Activated naive CD4-positive, alpha-beta T cell treated with anti-CD3 and anti-CD28 coated beads, Interleukin-2, amount 50 U/mL, for 72 hours (primary cell): ENCODE data around the gene RPS18. TPM values are rescaled to one million over a fixed set of nuclear protein-coding genes. Genes with fewer than 3 reads are reported as not detected.
A peak's percentile ranks its signal among the peaks of the same experiment; 100 is the strongest.
"Not testable (repeated sequence)": the region's sequence is repeated elsewhere in the genome, so short reads cannot be mapped to it uniquely, and the experiment has no call there.

Source experiments
- ATAC-seq, 2 donors: fragments of 150-1000 bp; cut with Tn5 transposase; 2 replicates each; pipeline ENCODE4 v1.10.0; 2021; ENCODE audit warnings: mild to moderate bottlenecking in 2 of 2, moderate library complexity in 2 of 2
- DNase-seq, 2 donors: peaks; one replicate each; pipeline ENCODE4 v3.0.0; 2021 to 2022; ENCODE audit warnings: low spot score in 2 of 2
- H3K27ac Mint-ChIP-seq, 2 donors: one replicate each; pipeline ENCODE4 v1.8.0; 2022; ENCODE audit warnings: mild to moderate bottlenecking in 2 of 2, mixed read lengths in 2 of 2
- H3K36me3 Mint-ChIP-seq, 2 donors: one replicate each; pipeline ENCODE4 v1.8.0; 2022; ENCODE audit warnings: mixed read lengths in 2 of 2
- H3K9me3 Mint-ChIP-seq, 2 donors: one replicate each; pipeline ENCODE4 v1.8.0; 2022; ENCODE audit warnings: mixed read lengths in 2 of 2
- total RNA-seq, 2 donors: library from RNA; stranded (reverse); gene quantifications; one replicate each; pipeline ENCODE4 v1.2.3, GENCODE V29; 2022

The RPS18 gene
- 1,000 to 10,000 TPM; 3,809 to 4,545 TPM for total RNA-seq

GRCh38 chr6:33271468-33272274 lies at the start of gene RPS18, which contains the start of gene VPS52:
Gene RPS18, plus strand, starts transcription at chr6:33272075. Its CDS starts 45 bp downstream, at chr6:33272120.
Gene VPS52, minus strand, starts transcription at chr6:33271876. Its CDS starts 201 bp downstream, at chr6:33271675.
- Mint-ChIP-seq H3K27ac (peak within 1 kb of the TSS; percentile 98 to 99), H3K9me3 (no peaks in the 10 kb centered on the region), H3K36me3 (peaks cover 63 to 71% of the 10 kb centered on the region in 2 donors)
- ATAC-seq (peak; percentile 93 to 95), DNase-seq (peak; percentile 88 to 90)

GRCh38 chr6:33226503-33227120 lies 45.3 kb upstream of the RPS18 start:
- H3K36me3 Mint-ChIP-seq, H3K9me3 Mint-ChIP-seq, DNase-seq, H3K27ac Mint-ChIP-seq, ATAC-seq: not testable (repeated sequence)

GRCh38 chr6:33235221-33235634 lies 36.6 kb upstream of the RPS18 start:
- peak overlapping the region in 1 of 2 donors; percentile 6 for H3K27ac Mint-ChIP-seq
- ATAC-seq (no peak), DNase-seq (no peak)
- H3K36me3 Mint-ChIP-seq, result no peaks in the 10 kb centered on the region
- H3K9me3 Mint-ChIP-seq, result no peaks in the 10 kb centered on the region

GRCh38 chr6:33236328-33236727 lies 35.5 kb upstream of the RPS18 start:
- H3K27ac Mint-ChIP-seq, result no peak overlapping the region
- ATAC-seq (no peak), DNase-seq (no peak)
- no peaks in the 10 kb centered on the region for H3K36me3 Mint-ChIP-seq
- no peaks in the 10 kb centered on the region for H3K9me3 Mint-ChIP-seq

- ATAC-seq (no peak), DNase-seq (no peak)
- Mint-ChIP-seq H3K27ac (no peak overlapping the region), H3K9me3 (no peaks in the 10 kb centered on the region), H3K36me3 (no peaks in the 10 kb centered on the region)
Observed at GRCh38 chr6:33236852-33237251, 35.0 kb upstream of the RPS18 start.

GRCh38 chr6:33237741-33238140 lies 34.1 kb upstream of the RPS18 start:
- DNase-seq, result no peak
- Mint-ChIP-seq H3K36me3 (no peaks in the 10 kb centered on the region), H3K27ac (no peak overlapping the region), H3K9me3 (no peaks in the 10 kb centered on the region)
- no peak for ATAC-seq

GRCh38 chr6:33241968-33242367 lies 29.9 kb upstream of the RPS18 start:
- DNase-seq (no peak), ATAC-seq (peak; percentile 94 to 97)
- no peaks in the 10 kb centered on the region for H3K9me3 Mint-ChIP-seq
- peak overlapping the region in 1 of 2 donors; percentile 56 for H3K27ac Mint-ChIP-seq
- no peaks in the 10 kb centered on the region for H3K36me3 Mint-ChIP-seq

GRCh38 chr6:33243476-33243875 lies 28.4 kb upstream of the RPS18 start:
- Mint-ChIP-seq H3K9me3 (no peaks in the 10 kb centered on the region), H3K36me3 (no peaks in the 10 kb centered on the region), H3K27ac (no peak overlapping the region)
- ATAC-seq (no peak), DNase-seq (no peak)

DNA sequence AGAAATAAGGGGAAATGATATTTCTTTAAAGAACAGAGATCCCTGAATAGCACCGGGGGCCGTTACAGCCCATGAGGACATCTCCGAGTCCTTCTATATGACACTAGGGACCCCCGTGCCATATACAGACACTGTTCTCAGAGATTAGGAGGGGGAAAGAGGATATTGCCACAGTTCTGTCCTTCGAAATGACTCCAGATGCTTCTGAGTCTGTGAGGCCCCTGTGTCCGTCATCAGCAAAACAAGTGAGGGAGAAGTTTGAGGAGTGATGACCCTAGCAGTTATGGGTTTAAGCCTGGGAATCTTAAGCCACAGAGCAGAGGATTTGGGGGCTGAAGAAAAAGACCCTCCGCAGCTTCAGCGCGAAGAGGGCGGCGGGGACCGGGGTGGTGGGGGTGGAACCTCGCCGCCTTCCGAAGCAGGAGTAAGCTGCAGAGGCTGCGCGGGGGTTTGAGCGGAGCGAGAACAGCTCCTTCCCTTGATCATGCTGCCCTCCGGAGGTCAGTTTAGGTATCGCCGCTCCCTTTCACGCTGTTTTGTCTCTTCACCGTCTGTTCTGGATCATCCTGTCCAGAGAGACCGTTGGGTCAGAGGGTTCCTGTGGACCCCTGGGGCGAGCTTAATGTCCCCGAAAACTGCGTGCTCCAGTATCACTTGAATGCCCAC lies 23.8 kb upstream of the RPS18 start:
- Mint-ChIP-seq H3K9me3 (no peaks in the 10 kb centered on the region), H3K27ac (peak overlapping the region; percentile 97 to 98), H3K36me3 (peaks cover 26 to 31% of the 10 kb centered on the region in 2 donors)
- ATAC-seq (peak; percentile 33 to 43), DNase-seq (peak; percentile 85 to 95)

GRCh38 chr6:33248643-33248931 lies 23.3 kb upstream of the RPS18 start:
- DNase-seq (no peak), ATAC-seq (peak; percentile 2 to 27)
- peaks cover 26 to 31% of the 10 kb centered on the region in 2 donors for H3K36me3 Mint-ChIP-seq
- H3K27ac Mint-ChIP-seq, result peak overlapping the region; percentile 97 to 98
- no peaks in the 10 kb centered on the region for H3K9me3 Mint-ChIP-seq

DNA sequence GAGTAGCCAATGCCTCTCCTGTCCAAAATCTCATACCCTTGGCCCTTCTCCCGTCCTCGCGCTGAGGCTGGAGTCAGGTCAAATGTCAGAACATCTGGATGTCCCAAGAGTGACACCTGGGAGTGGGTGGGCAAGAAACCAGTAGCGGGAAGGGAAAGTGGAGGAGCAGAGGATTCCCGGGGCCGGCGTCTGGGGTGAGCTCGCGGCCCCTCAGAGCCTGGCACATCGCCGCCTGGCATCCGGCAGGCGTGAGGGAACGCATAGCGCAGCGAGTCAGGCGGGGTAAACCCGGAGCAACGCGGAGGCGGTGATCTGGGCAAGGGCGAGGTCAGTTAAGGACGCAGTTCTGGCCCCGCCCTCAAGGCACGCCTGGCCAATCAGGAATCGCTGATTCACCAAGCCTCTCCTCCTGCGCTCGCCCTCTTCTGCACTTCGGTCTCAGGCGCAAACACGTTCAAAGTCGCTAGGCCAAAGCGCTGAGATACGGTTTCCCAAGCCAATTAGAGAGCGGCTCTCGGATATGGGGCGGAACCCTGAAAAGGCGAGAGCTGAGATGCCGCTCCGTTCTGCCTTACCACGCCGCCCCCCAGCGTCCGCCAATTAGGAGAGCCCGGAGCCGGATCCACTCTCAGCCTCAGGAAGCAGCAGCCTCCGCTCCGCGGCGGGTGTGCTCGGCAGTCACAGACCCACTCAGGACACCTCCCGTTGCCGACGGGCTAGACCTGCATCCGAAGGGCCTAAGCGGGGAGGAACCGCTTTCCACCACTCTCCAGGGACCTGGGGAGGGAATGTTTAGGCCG lies 22.7 kb upstream of the RPS18 start:
- DNase-seq, result peak; percentile 94 to 99
- Mint-ChIP-seq H3K36me3 (peaks cover 26 to 31% of the 10 kb centered on the region in 2 donors), H3K27ac (peak overlapping the region; percentile 97 to 98), H3K9me3 (no peaks in the 10 kb centered on the region)
- peak; percentile 89 to 91 for ATAC-seq

DNA sequence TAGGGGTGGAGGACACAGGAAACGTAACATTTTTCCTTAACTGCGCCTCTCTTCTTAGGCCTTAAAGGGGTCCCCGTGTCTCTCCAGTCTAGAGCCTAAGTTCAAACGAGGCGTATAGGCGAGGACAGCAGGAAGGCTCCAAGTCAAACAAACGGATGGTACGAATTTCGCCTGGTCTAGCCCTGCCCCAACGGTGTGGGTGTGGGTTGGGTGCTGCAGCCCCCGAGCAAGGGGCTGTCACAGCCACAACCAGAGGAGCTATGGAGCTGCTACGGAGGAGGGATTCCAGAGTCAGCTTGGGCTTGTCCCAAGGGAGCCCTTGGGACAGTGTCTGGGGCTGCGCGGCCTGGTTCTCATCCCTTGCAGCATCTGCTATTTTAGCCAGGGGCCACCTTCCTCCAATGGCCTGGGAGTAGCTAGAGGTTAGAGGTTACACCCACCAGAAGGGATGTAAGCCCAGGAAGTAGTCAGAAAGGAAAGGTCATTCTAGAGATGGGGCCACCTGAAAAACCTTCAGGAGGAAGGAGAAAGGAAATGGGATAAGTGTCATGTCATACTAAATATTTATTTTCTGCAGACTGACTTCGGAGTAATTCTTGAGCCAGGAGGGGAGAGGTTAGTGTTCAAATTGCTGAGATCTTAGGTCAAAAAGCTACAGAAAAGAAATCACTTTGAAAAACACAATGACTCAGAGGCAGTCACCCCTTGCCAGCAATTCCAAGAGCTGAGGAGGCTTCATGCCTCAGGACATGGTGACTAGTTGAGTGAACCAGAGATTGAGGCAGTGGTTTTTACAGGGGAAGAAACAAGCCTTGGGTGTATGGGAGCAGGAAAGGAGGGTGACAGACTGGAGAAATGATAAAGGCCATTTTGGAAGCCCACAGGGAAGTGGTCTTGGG lies 21.9 kb upstream of the RPS18 start:
- DNase-seq (peak in 1 of 2 donors; percentile 25), ATAC-seq (peak in 1 of 2 donors; percentile 25)
- H3K27ac Mint-ChIP-seq, result peak overlapping the region; percentile 97 to 98

DNA sequence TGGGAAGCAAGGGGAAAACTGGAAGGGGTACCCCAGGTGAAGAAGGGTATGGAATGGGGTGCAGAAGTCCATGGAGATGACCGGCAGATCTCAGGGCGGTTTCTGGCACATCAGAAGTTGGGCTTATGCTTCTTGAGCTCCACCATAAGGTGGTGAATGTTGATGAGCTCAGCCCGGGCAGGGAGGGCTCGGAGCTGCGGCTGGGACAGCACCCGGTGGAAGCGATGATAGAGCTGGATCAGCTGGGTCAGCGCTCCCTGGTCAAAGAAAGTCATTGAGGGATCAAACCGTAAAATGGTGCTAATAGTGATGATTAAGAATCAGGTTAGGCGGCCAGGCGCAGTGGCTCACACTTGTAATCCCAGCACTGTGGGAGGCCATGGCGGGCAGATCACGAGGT lies 21.1 kb upstream of the RPS18 start:
- ATAC-seq (no peak), DNase-seq (no peak)
- Mint-ChIP-seq H3K9me3 (no peaks in the 10 kb centered on the region), H3K36me3 (peaks cover 26 to 31% of the 10 kb centered on the region in 2 donors), H3K27ac (peak overlapping the region; percentile 97 to 98)

More for the DNA sequence above, 21.9 kb upstream of the RPS18 start:
- H3K36me3 Mint-ChIP-seq, result peaks cover 26 to 31% of the 10 kb centered on the region in 2 donors
- no peaks in the 10 kb centered on the region for H3K9me3 Mint-ChIP-seq

GRCh38 chr6:33251395-33252012 lies 20.4 kb upstream of the RPS18 start:
- DNase-seq (no peak), ATAC-seq (no peak)
- Mint-ChIP-seq H3K27ac (peak overlapping the region in 1 of 2 donors; percentile 98), H3K36me3 (peaks cover 26 to 31% of the 10 kb centered on the region in 2 donors), H3K9me3 (no peaks in the 10 kb centered on the region)

DNA sequence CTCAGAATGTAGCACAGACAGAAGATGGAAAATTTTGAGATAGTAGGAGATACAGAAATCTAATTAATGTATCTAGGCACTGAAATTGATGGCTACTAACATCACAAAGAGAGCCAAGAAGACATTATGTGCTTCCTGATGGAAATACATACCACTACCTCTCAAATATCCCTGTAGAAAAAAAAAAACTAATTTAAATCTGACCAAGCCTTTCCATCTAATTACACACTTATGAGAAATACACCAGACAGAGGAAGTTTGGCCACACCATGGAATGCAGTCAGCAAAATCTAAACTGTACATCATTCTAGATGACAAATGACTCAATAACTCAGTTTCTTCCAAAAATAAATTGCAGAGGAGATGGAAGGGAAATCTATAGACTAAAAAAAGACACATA lies 19.1 kb upstream of the RPS18 start:
- Mint-ChIP-seq H3K9me3 (no peaks in the 10 kb centered on the region), H3K27ac (peak overlapping the region in 1 of 2 donors; percentile 98), H3K36me3 (peaks cover 26 to 31% of the 10 kb centered on the region in 2 donors)
- no peak for ATAC-seq
- DNase-seq, result no peak
